Tibial nerve (tissue), 4 donors: ENCODE results near the gene NR2F2. TPM values are rescaled to one million over a fixed set of nuclear protein-coding genes. Genes with fewer than 3 reads are reported as not detected.

Experiments
- DNase-seq, 2 donors: peaks; one replicate each; pipeline ENCODE4 v3.0.0-alpha.2; 2019; ENCODE audit warnings: low spot score in 2 of 2
- H3K27ac ChIP-seq, 4 donors: fragments of 200-600 bp; sonication (generic) in 3 of 4; one replicate each; pipeline ENCODE4 v1.5.1; 2017 to 2019; ENCODE audit warnings: mild to moderate bottlenecking in 1 of 4
- H3K27me3 ChIP-seq, 2 donors: fragments of 200-600 bp; sonication (generic) in 1 of 2; one replicate each; pipeline versions ENCODE4 v1.5.1 to v1.6.0; 2017 to 2019
- H3K36me3 ChIP-seq, 3 donors: fragments of 200-600 bp; sonication (generic); one replicate each; pipeline ENCODE4 v1.5.1; 2018 to 2019
- H3K4me1 ChIP-seq, 4 donors: fragments of 200-600 bp; sonication (generic) in 3 of 4; one replicate each; pipeline ENCODE4 v1.5.1; 2017 to 2019
- H3K4me3 ChIP-seq, 4 donors: fragments of 200-600 bp; sonication (generic) in 3 of 4; one replicate each; pipeline ENCODE4 v1.5.1; 2017 to 2019; ENCODE audit warnings: mild to moderate bottlenecking in 1 of 4, moderate library complexity in 1 of 4
- H3K9me3 ChIP-seq, 4 donors: fragments of 200-600 bp; sonication (generic) in 3 of 4; one replicate each; pipeline ENCODE4 v1.5.1; 2017 to 2019
- EP300 ChIP-seq, 2 donors: sonication (generic); formaldehyde crosslinking; IDR thresholded peaks; one replicate each; pipeline ENCODE4 v1.6.1; 2017; ENCODE audit warnings: antibody characterized with exemption in 2 of 2, mild to moderate bottlenecking in 1 of 2
- POLR2A ChIP-seq, 2 donors: fragments of 450-650 bp; IDR thresholded peaks; one replicate each; pipeline ENCODE4 v1.6.1; 2017; ENCODE audit warnings: antibody characterized with exemption in 2 of 2, mild to moderate bottlenecking in 2 of 2, moderate library complexity in 2 of 2
- WGBS, 2 donors: methylation state at CpG; one replicate each; pipeline ENCODE4 v1.1.5; 2018; 5-methylcytosine and 5-hydroxymethylcytosine counted together
- total RNA-seq, 4 donors: library from RNA; depleted of rRNA; stranded (reverse); fragments of >200 nt; gene quantifications; one replicate each; pipeline ENCODE4 v1.1.0, GENCODE V29; 2016
- TF ChIP-seq, protein P1 (sequence below), 5 experiments: fragments of 200-600 bp in 3 of 5; fragments of 450-650 bp in 2 of 5; sonication (generic) in 3 of 5; IDR thresholded peaks; one replicate each; pipeline ENCODE4 v1.5.1; 2016 to 2019; ENCODE audit warnings: antibody characterized with exemption in 5 of 5, mild to moderate bottlenecking in 3 of 5, moderate library complexity in 2 of 5

NR2F2 gene
- total RNA-seq, 4 donors from 2014 or later, result 70.8 to 129 (median 124) TPM

- H3K9me3 ChIP-seq, result no peaks in the 10 kb centered on the region
- peaks cover 0 to 9% (median 4%) of the 10 kb centered on the region in 4 donors for H3K4me1 ChIP-seq
These were observed 1.7 kb upstream of the NR2F2 start for GRCh38 chr15:96328877-96329195.

DNA sequence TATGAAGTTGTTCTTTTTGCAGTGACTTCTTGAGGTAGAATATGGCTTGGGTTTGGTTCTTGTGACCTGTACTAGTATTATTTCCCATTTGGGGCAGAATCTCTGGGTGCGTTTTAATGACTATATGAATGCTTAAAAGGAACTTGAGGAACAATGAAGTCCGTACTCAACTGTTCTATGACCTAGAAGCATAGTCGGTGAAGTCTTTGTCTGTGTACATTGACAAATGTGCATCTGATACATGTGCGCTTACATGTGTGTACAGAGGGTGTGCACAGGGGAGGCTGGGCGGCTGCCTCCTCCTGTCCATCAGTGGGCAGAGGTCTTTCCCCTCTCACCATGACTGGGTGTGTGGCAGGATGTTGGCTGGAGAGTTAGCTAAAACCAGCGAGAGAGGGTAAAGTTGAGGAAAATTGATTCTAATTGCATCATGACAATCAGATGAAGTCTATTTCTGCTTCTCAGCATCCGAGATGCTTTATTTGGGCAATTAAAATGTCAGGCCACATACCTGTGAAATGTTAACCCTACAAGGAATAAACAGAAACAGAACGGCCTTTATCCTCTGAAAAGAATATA lies 1.0 kb upstream of the NR2F2 start:
- H3K27me3 ChIP-seq, result no peaks in the 10 kb centered on the region
- H3K36me3 ChIP-seq, result peaks cover 5 to 32% (median 9%) of the 10 kb centered on the region in 3 donors
- H3K9me3 ChIP-seq, result no peaks in the 10 kb centered on the region
- peak overlapping the region; percentile 50 to 84 (median 70) for H3K4me3 ChIP-seq
- H3K27ac ChIP-seq, result peak overlapping the region; percentile 92 to 99 (median 97)
- no peak for TF ChIP-seq POLR2A (IDR thresholded peaks at IDR 0.05)
- TF ChIP-seq, protein P1, sequence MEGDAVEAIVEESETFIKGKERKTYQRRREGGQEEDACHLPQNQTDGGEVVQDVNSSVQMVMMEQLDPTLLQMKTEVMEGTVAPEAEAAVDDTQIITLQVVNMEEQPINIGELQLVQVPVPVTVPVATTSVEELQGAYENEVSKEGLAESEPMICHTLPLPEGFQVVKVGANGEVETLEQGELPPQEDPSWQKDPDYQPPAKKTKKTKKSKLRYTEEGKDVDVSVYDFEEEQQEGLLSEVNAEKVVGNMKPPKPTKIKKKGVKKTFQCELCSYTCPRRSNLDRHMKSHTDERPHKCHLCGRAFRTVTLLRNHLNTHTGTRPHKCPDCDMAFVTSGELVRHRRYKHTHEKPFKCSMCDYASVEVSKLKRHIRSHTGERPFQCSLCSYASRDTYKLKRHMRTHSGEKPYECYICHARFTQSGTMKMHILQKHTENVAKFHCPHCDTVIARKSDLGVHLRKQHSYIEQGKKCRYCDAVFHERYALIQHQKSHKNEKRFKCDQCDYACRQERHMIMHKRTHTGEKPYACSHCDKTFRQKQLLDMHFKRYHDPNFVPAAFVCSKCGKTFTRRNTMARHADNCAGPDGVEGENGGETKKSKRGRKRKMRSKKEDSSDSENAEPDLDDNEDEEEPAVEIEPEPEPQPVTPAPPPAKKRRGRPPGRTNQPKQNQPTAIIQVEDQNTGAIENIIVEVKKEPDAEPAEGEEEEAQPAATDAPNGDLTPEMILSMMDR (IDR thresholded peaks at IDR 0.05), result no peak
- peak in 1 of 2 donors; percentile 3 for TF ChIP-seq EP300 (IDR thresholded peaks at IDR 0.05)
- H3K4me1 ChIP-seq, result peaks cover 0 to 8% (median 2%) of the 10 kb centered on the region in 4 donors
- no peak for DNase-seq
- WGBS, 2 donors, result 3 to 5% methylated on average over 8 of the region's 8 CpGs

More at GRCh38 chr15:96328877-96329195, 1.7 kb upstream of the NR2F2 start:
- H3K27ac ChIP-seq, result peak overlapping the region; percentile 92 to 99 (median 97)
- no peaks in the 10 kb centered on the region for H3K27me3 ChIP-seq
- H3K36me3 ChIP-seq, result peaks cover 0 to 26% (median 2%) of the 10 kb centered on the region in 3 donors
- TF ChIP-seq, protein P1 (IDR thresholded peaks at IDR 0.05), result no peak
- TF ChIP-seq POLR2A (IDR thresholded peaks at IDR 0.05) (no peak), EP300 (IDR thresholded peaks at IDR 0.05) (no peak)
- H3K4me3 ChIP-seq, result peak overlapping the region; percentile 50 to 84 (median 70)
- DNase-seq, result no peak
- WGBS, 2 donors, result 11 to 15% methylated on average over 2 of the region's 2 CpGs

GRCh38 chr15:96330064-96330449 lies 443 bp upstream of the NR2F2 start:
- TF ChIP-seq, protein P1 (IDR thresholded peaks at IDR 0.05), result no peak
- TF ChIP-seq POLR2A (IDR thresholded peaks at IDR 0.05), result no peak
- DNase-seq, result peak; percentile 50

DNA sequence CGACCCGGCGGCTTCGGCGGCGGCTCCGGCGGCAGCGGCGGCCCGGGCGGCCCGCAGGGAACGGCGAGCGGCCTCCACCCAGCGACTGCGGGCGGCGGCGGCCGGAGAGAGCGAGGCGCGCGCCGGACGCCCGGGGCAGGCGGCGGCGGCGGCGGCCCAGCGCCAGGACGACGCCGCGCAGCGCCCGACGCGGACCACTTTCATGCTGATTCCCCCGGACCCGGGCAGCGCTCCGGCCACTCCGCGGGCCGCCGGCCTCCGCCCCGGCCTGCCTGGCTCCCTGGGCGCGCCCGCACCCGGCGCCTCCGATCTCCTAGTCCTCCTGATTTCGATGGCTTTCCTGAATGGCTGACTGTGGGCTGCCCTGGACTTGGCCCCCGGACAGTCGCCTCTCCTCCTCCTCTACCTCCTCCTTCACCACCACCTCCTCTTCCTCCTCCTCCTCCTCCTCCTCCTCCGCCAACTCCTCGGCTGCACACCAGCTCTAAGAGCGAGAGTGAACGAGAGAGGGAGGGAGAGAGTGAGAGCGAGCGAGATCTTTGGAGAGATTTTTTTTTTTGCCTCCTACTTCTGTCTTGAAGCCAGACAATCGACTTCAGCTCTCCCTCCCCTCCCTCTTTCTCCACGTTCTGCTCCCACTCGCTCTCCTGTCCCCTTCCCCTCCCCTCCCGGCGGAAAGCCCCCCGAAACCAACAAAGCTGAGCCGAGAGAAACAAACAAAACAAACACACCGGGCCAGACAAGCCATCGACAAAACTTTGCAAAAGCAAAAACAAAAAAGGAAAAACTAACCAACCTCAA lies 844 bp downstream of the NR2F2 start:
- 1% methylated on average over 32 to 37 of the region's 77 CpGs for WGBS, 2 donors
- Histone ChIP-seq H3K27ac (peak overlapping the region; percentile 95 to 100 (median 98)), H3K27me3 (no peaks in the 10 kb centered on the region), H3K4me1 (peaks cover 0 to 8% (median 0%) of the 10 kb centered on the region in 4 donors), H3K4me3 (peak overlapping the region; percentile 48 to 89 (median 74)), H3K9me3 (no peaks in the 10 kb centered on the region), H3K36me3 (peaks cover 7 to 51% (median 10%) of the 10 kb centered on the region in 3 donors)
- TF ChIP-seq POLR2A (IDR thresholded peaks at IDR 0.05) (no peak), EP300 (IDR thresholded peaks at IDR 0.05) (peak in 1 of 2 donors; percentile 69)
- DNase-seq, result peak in 1 of 2 donors; percentile 5

More at GRCh38 chr15:96330064-96330449, 443 bp upstream of the NR2F2 start:
- peaks cover 7 to 38% (median 10%) of the 10 kb centered on the region in 3 donors for H3K36me3 ChIP-seq
- H3K4me3 ChIP-seq, result peak overlapping the region; percentile 50 to 84 (median 70)
- H3K9me3 ChIP-seq, result no peaks in the 10 kb centered on the region
- no peaks in the 10 kb centered on the region for H3K27me3 ChIP-seq
- 0% methylated on average over 8 to 20 of the region's 37 CpGs for WGBS, 2 donors
- peak overlapping the region; percentile 92 to 99 (median 97) for H3K27ac ChIP-seq
- peaks cover 0 to 8% (median 0%) of the 10 kb centered on the region in 4 donors for H3K4me1 ChIP-seq

- 1 to 2% methylated on average over 13 to 49 of the region's 70 CpGs for WGBS, 2 donors
- Histone ChIP-seq H3K4me3 (peak overlapping the region; percentile 48 to 89 (median 74)), H3K27me3 (no peaks in the 10 kb centered on the region), H3K36me3 (peaks cover 7 to 58% (median 10%) of the 10 kb centered on the region in 3 donors), H3K9me3 (no peaks in the 10 kb centered on the region), H3K27ac (peak overlapping the region; percentile 95 to 100 (median 98)), H3K4me1 (peaks cover 0 to 8% (median 0%) of the 10 kb centered on the region in 4 donors)
- TF ChIP-seq, protein P1 (IDR thresholded peaks at IDR 0.05), result no peak
- TF ChIP-seq POLR2A (IDR thresholded peaks at IDR 0.05) (peak in 1 of 2 donors; percentile 24), EP300 (IDR thresholded peaks at IDR 0.05) (no peak)
- DNase-seq, result peak in 1 of 2 donors; percentile 4
These were observed 1.6 kb downstream of the NR2F2 start for GRCh38 chr15:96331945-96332636.
